ENCODE data around the gene CACNA1H. TPM values are rescaled to one million over a fixed set of nuclear protein-coding genes. Genes with fewer than 3 reads are reported as not detected.
"Not testable (repeated sequence)": the region's sequence is repeated elsewhere in the genome, so short reads cannot be mapped to it uniquely, and the experiment has no call there.

The CACNA1H gene
- total and polyA plus RNA-seq, 3 donors from 2014 or later, result 41.1 to 69.0 (median 55.9) TPM

GRCh38 chr16:1184156-1184868 is 31.4 kb downstream of the CACNA1H start:
- Histone ChIP-seq H3K36me3 (ENCODE audit: low read depth, missing control alignments) (no peaks in the 10 kb centered on the region), H3K27ac (no peak overlapping the region), H3K4me3 (no peak overlapping the region), H3K9me3 (no peaks in the 10 kb centered on the region), H3K27me3 (no peaks in the 10 kb centered on the region), H3K4me1 (peaks cover 26% of the 10 kb centered on the region)
- no peak for TF ChIP-seq POLR2A (IDR thresholded peaks at IDR 0.05)
- no peak for TF ChIP-seq CTCF (IDR thresholded peaks at IDR 0.05)
- no peak for DNase-seq
- intact Hi-C loops (cut with DNase I; ENCODE audit: low total_unique reads), result no loop called here
- 87 to 91% methylated on average over 6 to 26 of the region's 26 CpGs for WGBS, 2 donors

GRCh38 chr16:1184980-1185379 is 32.1 kb downstream of the CACNA1H start:
- H3K4me1 ChIP-seq, result peaks cover 26% of the 10 kb centered on the region
- intact Hi-C loops (cut with DNase I; ENCODE audit: low total_unique reads), result no loop called here
- DNase-seq, result no peak
- no peaks in the 10 kb centered on the region for H3K27me3 ChIP-seq
- no peaks in the 10 kb centered on the region for H3K9me3 ChIP-seq
- no peak overlapping the region for H3K27ac ChIP-seq
- TF ChIP-seq POLR2A (IDR thresholded peaks at IDR 0.05) (no peak), CTCF (IDR thresholded peaks at IDR 0.05) (no peak)
- WGBS, 2 donors, result 94 to 95% methylated on average over 18 of the region's 18 CpGs
- H3K4me3 ChIP-seq, result no peak overlapping the region
- no peaks in the 10 kb centered on the region for H3K36me3 ChIP-seq (ENCODE audit: low read depth, missing control alignments)

- intact Hi-C loops (cut with DNase I; ENCODE audit: low total_unique reads); H3K27ac ChIP-seq; H3K4me3 ChIP-seq; H3K36me3 ChIP-seq (ENCODE audit: low read depth, missing control alignments); DNase-seq; H3K27me3 ChIP-seq; H3K9me3 ChIP-seq: not testable (repeated sequence)
- 89% methylated on average over 30 to 36 of the region's 86 CpGs for WGBS, 2 donors
- H3K4me1 ChIP-seq, result peaks cover 24% of the 10 kb centered on the region
Observed at GRCh38 chr16:1185460-1186207, 32.7 kb downstream of the CACNA1H start.

GRCh38 chr16:1188432-1189189 is 35.7 kb downstream of the CACNA1H start:
- Histone ChIP-seq H3K9me3 (no peaks in the 10 kb centered on the region), H3K4me1 (no peaks in the 10 kb centered on the region), H3K27ac (no peak overlapping the region), H3K4me3 (no peak overlapping the region), H3K36me3 (ENCODE audit: low read depth, missing control alignments) (no peaks in the 10 kb centered on the region), H3K27me3 (no peaks in the 10 kb centered on the region)
- peak; percentile 61 for DNase-seq
- WGBS, 2 donors, result 63 to 87% methylated on average over 16 to 32 of the region's 32 CpGs
- TF ChIP-seq POLR2A (IDR thresholded peaks at IDR 0.05) (no peak), CTCF (IDR thresholded peaks at IDR 0.05) (no peak)
- intact Hi-C loops (cut with DNase I; ENCODE audit: low total_unique reads), result no loop called here

- no peaks in the 10 kb centered on the region for H3K36me3 ChIP-seq (ENCODE audit: low read depth, missing control alignments)
- TF ChIP-seq CTCF (IDR thresholded peaks at IDR 0.05) (no peak), POLR2A (IDR thresholded peaks at IDR 0.05) (no peak)
- intact Hi-C loops (cut with DNase I; ENCODE audit: low total_unique reads), result no loop called here
- H3K27ac ChIP-seq, result no peak overlapping the region
- DNase-seq, result no peak
- no peak overlapping the region for H3K4me3 ChIP-seq
- no peaks in the 10 kb centered on the region for H3K27me3 ChIP-seq
- no peaks in the 10 kb centered on the region for H3K9me3 ChIP-seq
- 68 to 72% methylated on average over 6 to 7 of the region's 7 CpGs for WGBS, 2 donors
- H3K4me1 ChIP-seq, result no peaks in the 10 kb centered on the region
Observed at GRCh38 chr16:1189455-1189854, 36.5 kb downstream of the CACNA1H start.

- intact Hi-C loops (cut with DNase I; ENCODE audit: low total_unique reads), result not testable (repeated sequence)
Observed at GRCh38 chr16:1190789-1191188, 37.9 kb downstream of the CACNA1H start.

More at GRCh38 chr16:1190789-1191188, 37.9 kb downstream of the CACNA1H start:
- not testable (repeated sequence) for H3K9me3 ChIP-seq; H3K27me3 ChIP-seq; H3K4me1 ChIP-seq; H3K36me3 ChIP-seq (ENCODE audit: low read depth, missing control alignments); DNase-seq; H3K27ac ChIP-seq; H3K4me3 ChIP-seq
- 93% methylated on average over 9 of the region's 11 CpGs; no CpG with 5 or more reads in 1 of the 2 donors for WGBS, 2 donors

All from testis (tissue), 3 donors.